Skeletal muscle cell (primary cell): Measurements from ENCODE around the gene WDR27.
A peak's percentile ranks its signal among the peaks of the same experiment; 100 is the strongest.

Experiments
- DNase-seq: peaks from one replicate; pipeline ENCODE4 v3.0.0-alpha.2; 2010; ENCODE audit warnings: low read depth
- H3K4me3 ChIP-seq: 2 replicates; pipeline ENCODE4 v1.5.1; 2011; ENCODE audit warnings: low read depth, mild to moderate bottlenecking, control low read depth, low read length, moderate library complexity

The WDR27 gene

GRCh38 chr6:169701954-169702839, at the start of gene WDR27, which contains the start of gene C6orf120:
Gene WDR27, minus strand, starts transcription at chr6:169702029. Its CDS starts 13,024 bp downstream, at chr6:169689005.
Gene C6orf120, plus strand, starts transcription at chr6:169702126. Its CDS starts 334 bp downstream, at chr6:169702460.
- peak; percentile 86 for DNase-seq
- peak within 1 kb of the TSS; percentile 96 for H3K4me3 ChIP-seq

- no peak overlapping the region for H3K4me3 ChIP-seq
- DNase-seq, result no peak
Measured at GRCh38 chr6:169746556-169746955, 44.7 kb upstream of the WDR27 start.

DNA sequence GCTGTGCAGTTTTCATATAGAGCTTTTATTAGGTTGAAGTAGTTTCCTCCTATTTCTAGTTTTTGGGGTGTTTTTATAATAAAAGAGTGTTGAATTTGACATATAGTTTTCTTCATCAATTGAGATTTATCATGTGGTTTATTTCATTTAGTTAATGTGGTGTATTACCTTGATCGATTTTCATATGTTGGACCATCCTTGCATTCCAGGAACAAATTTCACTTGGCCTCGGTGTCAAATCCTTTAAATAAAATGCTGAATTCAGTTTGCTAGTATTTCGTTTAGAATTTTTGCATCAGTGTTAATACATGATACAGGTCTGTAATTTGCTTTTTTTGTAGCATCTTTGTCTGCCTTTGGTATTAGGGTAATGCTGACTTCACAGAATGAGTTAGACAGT, 43.6 kb upstream of the WDR27 start:
- H3K4me3 ChIP-seq, result no peak overlapping the region
- no peak for DNase-seq

- no peak for DNase-seq
- no peak overlapping the region for H3K4me3 ChIP-seq
Measured at GRCh38 chr6:169741344-169741743, 39.5 kb upstream of the WDR27 start.

DNA sequence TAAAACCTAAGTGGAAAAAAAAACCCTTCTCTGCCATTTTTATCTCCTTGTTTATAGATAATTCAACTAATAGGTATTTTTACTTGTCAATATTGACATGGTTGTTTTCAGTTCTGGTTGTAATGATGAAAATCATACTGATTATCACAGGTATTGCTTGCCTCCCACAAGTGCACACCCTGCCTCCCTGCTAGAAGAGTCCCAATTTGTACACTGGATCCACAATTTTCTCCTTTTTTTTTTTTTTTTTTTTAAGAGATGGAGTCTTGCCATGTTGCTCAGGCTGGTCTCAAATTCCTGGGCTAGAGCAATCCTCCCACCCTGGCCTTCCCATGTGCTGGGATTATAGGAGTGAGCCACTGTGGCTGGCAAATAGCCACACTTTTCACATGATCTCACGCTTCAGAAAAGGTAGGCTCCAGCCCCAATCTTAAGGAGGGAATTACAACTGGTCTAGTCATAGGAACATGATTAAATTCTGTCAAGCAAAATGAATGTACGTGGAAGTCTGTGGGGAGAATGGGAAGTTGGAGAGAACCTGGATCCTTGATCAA, 37.2 kb upstream of the WDR27 start:
- DNase-seq, result no peak
- H3K4me3 ChIP-seq, result no peak overlapping the region

DNA sequence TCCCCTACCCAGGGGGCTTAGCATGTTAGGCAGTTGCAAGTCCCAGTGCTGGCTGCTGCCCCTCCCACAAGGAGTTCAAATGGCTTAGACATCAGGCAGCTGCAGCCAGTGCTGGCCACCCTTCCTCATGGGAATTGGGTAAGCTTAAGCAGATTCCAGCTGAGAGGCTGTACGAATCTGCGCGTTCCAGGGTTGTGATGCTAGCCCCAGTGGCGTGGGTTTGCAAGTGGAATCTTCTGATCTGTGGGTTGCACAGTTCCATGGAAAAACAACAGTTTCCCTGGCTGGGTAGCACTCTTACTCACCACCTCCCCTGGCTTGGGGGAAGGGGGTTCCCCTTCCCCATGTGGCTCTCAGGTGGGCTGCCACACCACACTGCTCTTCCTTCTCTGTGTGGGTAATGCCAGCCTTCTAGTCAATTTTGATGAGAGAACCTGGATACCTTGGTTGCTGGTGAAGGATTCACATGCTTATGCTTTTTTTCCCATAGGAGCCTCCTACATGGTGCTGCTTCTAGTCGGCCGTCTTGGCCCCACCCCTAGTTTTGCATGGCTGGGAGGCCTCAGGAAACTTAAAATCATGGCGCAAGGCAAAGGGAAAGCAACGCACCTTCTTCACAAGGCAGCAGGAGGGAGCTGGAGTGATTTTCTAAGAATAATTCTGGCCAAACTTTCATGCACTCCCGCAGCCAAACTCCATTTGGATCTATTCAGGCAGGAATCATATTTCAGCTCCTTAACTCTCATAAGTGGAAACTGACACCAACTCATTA, 36.6 kb upstream of the WDR27 start:
- DNase-seq, result no peak
- no peak overlapping the region for H3K4me3 ChIP-seq

DNA sequence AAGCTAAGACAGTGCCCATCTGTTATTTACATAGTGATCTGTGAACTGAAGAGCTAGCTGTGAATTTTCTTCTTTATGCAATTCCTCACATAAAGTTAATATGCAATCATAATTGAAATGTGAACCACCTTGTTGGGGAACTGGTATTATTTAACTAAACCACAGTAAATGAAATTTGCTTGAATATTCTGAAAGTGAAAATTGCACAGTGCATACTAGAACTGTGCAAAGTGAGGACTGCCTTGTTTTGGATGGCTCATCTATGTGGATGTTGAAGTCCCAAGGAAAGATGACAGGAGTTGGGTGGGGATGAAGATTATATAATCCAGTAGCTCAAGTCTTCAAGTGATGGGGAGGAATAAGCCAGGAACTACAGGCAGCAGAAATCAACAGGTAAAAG, 28.1 kb upstream of the WDR27 start:
- DNase-seq, result no peak
- no peak overlapping the region for H3K4me3 ChIP-seq

- no peak for DNase-seq
- H3K4me3 ChIP-seq, result no peak overlapping the region
Measured at GRCh38 chr6:169726963-169727362, 25.1 kb upstream of the WDR27 start.

- DNase-seq, result no peak
- no peak overlapping the region for H3K4me3 ChIP-seq
Measured at GRCh38 chr6:169726049-169726400, 24.2 kb upstream of the WDR27 start.

DNA sequence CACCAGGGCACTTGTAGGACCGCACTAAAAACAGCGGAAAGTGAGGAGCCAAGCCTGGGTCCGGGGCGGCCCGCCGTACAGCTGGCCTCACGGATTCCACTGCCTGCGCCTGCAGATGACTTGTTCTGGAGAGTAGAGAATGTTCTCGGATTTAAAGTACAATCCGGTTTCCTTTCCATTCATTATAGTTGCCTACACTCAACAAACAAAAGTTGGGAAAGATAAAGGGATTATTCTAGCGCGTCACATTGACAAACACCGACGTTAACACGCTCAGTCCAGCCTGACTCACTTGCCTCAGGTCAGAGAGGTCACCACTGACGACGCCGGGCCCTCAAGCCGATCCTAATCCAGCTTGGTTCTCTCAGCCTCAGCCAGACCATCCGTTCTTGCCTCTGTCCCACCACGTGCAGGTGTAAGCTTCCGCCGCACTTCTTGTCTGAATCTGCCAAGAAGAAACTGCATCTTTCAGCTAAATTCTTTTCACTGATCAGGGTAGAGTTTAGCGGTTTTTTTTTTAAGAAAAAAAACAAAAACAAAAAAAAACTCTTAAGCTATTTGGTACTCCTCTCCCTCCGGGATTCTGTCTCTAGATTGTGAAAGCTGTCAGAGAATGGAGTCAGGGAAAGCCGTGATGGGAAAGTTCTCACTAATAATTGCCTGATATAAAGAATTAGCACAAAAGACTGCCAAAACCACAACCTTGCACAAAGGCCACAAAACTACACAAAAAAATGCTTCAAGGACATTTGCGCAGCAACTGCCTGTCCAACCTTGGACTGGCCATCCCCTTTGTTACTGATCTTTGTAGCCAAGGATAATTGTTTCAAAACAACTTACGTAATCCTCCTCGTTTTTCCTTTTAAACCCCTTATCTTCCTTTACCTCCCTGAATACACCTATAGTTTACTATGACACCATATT, 23.6 kb upstream of the WDR27 start:
- H3K4me3 ChIP-seq, result peak overlapping the region; percentile 51
- peak; percentile 56 for DNase-seq

DNA sequence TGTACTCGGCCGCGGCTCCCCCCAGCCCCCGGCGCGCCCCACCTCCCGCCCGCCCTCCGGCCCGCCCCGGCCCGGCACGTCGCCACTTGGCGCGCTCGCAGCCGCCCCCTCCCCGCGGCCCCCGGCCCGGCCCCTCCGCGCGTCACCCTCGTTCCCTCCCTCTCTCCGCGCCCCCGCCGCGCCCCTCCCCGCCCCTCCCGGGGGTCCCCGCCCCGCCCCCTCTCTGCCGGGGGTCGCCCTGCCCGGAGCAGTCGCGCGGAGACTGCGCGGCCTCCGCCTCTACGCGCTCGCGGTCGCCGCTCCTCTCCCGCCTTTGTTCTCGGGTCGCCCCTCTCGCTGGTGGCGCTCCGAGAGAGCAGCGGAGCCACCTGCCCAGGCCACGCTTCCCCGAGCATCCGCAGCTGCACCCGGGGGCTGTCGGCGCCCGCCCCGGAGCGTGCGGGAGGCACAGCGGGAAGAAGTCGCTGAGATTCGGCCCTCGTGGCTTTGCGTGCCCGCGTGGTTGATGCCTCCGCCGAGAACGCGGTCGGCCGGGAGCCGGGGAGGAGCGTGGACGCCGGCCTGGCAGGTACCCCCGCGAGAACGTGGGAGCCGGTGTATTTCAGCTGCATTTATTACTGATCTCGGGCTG, 22.8 kb upstream of the WDR27 start, which contains the start of gene PHF10:
Gene PHF10, minus strand, starts transcription at position 7 of the 631 bp plus-strand sequence. CDS start 569 bp downstream, outside the sequence.
- no peak for DNase-seq
- H3K4me3 ChIP-seq, result peak within 1 kb of the TSS; percentile 68

GRCh38 chr6:169723991-169724493, 22.2 kb upstream of the WDR27 start:
- DNase-seq, result no peak

GRCh38 chr6:169723200-169723909, 21.5 kb upstream of the WDR27 start:
- H3K4me3 ChIP-seq, result peak overlapping the region; percentile 68
- DNase-seq, result no peak

More at GRCh38 chr6:169723991-169724493, 22.2 kb upstream of the WDR27 start:
- peak overlapping the region; percentile 36 for H3K4me3 ChIP-seq

DNA sequence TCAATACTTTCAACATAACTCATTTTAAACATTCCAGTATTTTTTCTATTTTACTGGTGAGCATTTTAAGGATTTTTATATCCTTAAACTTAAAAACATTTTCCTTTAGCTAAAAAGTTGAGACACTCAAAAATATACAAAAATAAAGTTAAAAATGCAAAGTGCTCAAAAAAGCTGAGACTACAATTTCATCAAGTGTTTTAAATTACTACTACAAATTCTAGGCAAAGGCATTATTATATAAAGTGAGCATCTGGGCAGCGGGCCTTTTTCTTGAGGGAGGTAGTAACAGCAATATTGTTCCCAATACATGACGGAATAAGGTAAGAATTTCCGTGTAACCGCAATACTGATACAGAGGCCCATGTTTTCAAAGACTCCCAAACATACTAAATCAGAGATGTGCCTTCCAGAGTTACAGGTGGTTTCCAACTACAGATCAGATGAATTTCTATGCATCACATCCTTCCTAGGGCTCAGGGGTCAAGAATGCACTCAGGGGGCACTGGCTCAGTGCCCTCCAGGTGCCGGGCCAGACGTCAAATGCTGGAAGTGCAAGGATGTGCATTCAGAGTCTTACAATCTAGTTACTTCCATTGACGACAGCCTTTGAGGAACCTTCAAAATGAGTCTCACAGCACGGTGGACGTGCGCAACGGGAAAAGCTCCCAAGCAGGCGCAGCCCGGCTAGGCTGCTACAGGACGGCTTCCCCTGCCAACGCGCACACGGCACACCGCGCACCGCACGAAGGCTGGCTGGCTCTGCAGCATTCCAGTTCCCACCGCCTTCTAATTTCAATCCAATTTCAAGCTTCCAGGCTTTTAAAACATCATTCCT, 20.8 kb upstream of the WDR27 start:
- H3K4me3 ChIP-seq, result peak overlapping the region; percentile 68
- no peak for DNase-seq

GRCh38 chr6:169720207-169720855, 18.5 kb upstream of the WDR27 start:
- no peak overlapping the region for H3K4me3 ChIP-seq
- no peak for DNase-seq

DNA sequence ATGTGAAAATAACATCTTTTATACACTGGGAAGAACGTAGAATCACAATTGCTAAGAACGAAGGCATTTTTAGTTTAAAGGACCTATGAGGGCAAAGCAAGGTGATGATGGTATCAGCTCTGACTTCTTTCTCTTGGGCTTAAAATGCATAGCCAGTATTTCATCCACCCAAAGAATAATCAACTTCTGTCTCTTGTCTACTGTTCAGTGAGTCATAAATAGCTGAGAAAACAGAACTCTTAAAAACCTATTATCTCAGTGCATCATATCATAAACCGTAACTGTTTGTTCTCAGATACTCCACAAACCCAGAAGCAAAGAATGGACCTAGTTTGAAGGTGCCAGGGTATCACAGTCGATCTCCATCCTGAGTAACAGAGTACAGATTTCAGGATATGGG, 17.3 kb upstream of the WDR27 start:
- H3K4me3 ChIP-seq, result no peak overlapping the region
- no peak for DNase-seq
